Ovary (tissue), 3 donors: Measurements from ENCODE around the gene AGFG2.

ENCODE experiments used
- EP300 ChIP-seq: sonication (generic); formaldehyde crosslinking; IDR thresholded peaks from one replicate; pipeline ENCODE4 v1.6.1; 2017; ENCODE audit warnings: antibody characterized with exemption
- POLR2A ChIP-seq: fragments of 450-650 bp; IDR thresholded peaks from one replicate; pipeline ENCODE4 v1.6.1; 2017; ENCODE audit warnings: antibody characterized with exemption, mild to moderate bottlenecking, moderate library complexity
- TF ChIP-seq, protein P1 (sequence below), 3 donors: fragments of 450-650 bp in 2 of 3; fragments of 200-600 bp in 1 of 3; IDR thresholded peaks; one replicate each; pipeline versions ENCODE4 v1.5.1 to v1.8.0; 2016 to 2022; ENCODE audit warnings: antibody characterized with exemption in 3 of 3, mild to moderate bottlenecking in 1 of 3
- donor health status: DM: no; HTN: no; CAD: no.

DNA sequence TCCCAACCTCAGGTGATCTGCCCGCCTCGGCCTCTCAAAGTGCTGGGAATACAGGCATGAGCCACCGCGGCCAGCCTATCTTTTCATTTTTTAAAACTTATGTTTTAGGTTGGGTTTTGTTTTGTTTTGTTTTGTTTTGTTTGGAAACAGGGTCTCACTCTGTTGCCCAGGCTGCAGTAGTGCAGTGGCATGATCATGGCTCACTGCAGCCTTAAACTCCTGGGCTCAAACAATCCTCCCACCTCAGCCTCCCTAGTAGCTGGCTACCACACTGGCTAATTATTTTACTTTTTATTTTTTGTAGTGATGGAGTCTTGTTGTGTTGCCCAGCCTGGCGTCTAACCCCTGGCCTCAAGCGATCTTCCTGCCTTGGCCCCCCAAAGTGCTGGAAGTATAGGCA, 19.4 kb upstream of the AGFG2 start:
- TF ChIP-seq, protein P1, sequence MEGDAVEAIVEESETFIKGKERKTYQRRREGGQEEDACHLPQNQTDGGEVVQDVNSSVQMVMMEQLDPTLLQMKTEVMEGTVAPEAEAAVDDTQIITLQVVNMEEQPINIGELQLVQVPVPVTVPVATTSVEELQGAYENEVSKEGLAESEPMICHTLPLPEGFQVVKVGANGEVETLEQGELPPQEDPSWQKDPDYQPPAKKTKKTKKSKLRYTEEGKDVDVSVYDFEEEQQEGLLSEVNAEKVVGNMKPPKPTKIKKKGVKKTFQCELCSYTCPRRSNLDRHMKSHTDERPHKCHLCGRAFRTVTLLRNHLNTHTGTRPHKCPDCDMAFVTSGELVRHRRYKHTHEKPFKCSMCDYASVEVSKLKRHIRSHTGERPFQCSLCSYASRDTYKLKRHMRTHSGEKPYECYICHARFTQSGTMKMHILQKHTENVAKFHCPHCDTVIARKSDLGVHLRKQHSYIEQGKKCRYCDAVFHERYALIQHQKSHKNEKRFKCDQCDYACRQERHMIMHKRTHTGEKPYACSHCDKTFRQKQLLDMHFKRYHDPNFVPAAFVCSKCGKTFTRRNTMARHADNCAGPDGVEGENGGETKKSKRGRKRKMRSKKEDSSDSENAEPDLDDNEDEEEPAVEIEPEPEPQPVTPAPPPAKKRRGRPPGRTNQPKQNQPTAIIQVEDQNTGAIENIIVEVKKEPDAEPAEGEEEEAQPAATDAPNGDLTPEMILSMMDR (IDR thresholded peaks at IDR 0.05): no peak
- TF ChIP-seq POLR2A (no peak), EP300 (no peak)
